HG03025 (cell line): ENCODE measurements around the gene SELENOK.
A peak's percentile ranks its signal among the peaks of the same experiment; 100 is the strongest.
"Not testable (repeated sequence)": the region's sequence is repeated elsewhere in the genome, so short reads cannot be mapped to it uniquely, and the experiment has no call there.

Experiments
- ATAC-seq: cut with Tn5 transposase; IDR thresholded peaks from one replicate; pipeline ENCODE4 v1.9.1; 2021; ENCODE audit warnings: mild to moderate bottlenecking, moderate library complexity; ENCODE audit not compliant: unreplicated experiment, low FRiP score

Gene SELENOK

GRCh38 chr3:53891497-53892285, at the start of gene SELENOK:
Gene SELENOK, minus strand, starts transcription at chr3:53891859.
- ATAC-seq, result peak; percentile 98

- no peak for ATAC-seq
Observed at GRCh38 chr3:53941184-53941583, 49.5 kb upstream of the SELENOK start.

GRCh38 chr3:53940623-53941022, 49.0 kb upstream of the SELENOK start:
- ATAC-seq, result no peak

- no peak for ATAC-seq
Observed at GRCh38 chr3:53939813-53940212, 48.2 kb upstream of the SELENOK start.

- no peak for ATAC-seq
Observed at GRCh38 chr3:53939086-53939582, 47.5 kb upstream of the SELENOK start.

- no peak for ATAC-seq
Observed at GRCh38 chr3:53938645-53939044, 47.0 kb upstream of the SELENOK start.

GRCh38 chr3:53936347-53936746, 44.7 kb upstream of the SELENOK start:
- ATAC-seq, result no peak

GRCh38 chr3:53935283-53935901, 43.7 kb upstream of the SELENOK start:
- no peak for ATAC-seq

- ATAC-seq, result not testable (repeated sequence)
Observed at GRCh38 chr3:53927208-53927872, 35.7 kb upstream of the SELENOK start.

GRCh38 chr3:53921296-53921695, 29.6 kb upstream of the SELENOK start:
- ATAC-seq, result no peak

- no peak for ATAC-seq
Observed at GRCh38 chr3:53919741-53920140, 28.1 kb upstream of the SELENOK start.

GRCh38 chr3:53913401-53913800, 21.7 kb upstream of the SELENOK start:
- ATAC-seq, result no peak

- no peak for ATAC-seq
Observed at GRCh38 chr3:53902711-53903110, 11.1 kb upstream of the SELENOK start.

- ATAC-seq, result no peak
Observed at GRCh38 chr3:53902067-53902466, 10.4 kb upstream of the SELENOK start.

GRCh38 chr3:53900666-53901331, 9.1 kb upstream of the SELENOK start:
- ATAC-seq, result no peak

GRCh38 chr3:53899750-53900149, 8.1 kb upstream of the SELENOK start:
- no peak for ATAC-seq

- no peak for ATAC-seq
Observed at GRCh38 chr3:53892286-53892637, 603 bp upstream of the SELENOK start.

- ATAC-seq, result no peak
Observed at GRCh38 chr3:53890726-53891475, 758 bp downstream of the SELENOK start.

- ATAC-seq, result no peak
Observed at GRCh38 chr3:53888232-53888631, 3.4 kb downstream of the SELENOK start.

- no peak for ATAC-seq
Observed at GRCh38 chr3:53887446-53887845, 4.2 kb downstream of the SELENOK start.
